T-helper 2 cell treated with Interferon-gamma antibody and Interleukin-4, amounts not matched to agents 100 ng/mL and 5 ng/mL, for 36 hours (primary cell): ENCODE measurements around the gene SMIM7. TPM values are rescaled to one million over a fixed set of nuclear protein-coding genes. Genes with fewer than 3 reads are reported as not detected.
"Not testable (repeated sequence)": the region's sequence is repeated elsewhere in the genome, so short reads cannot be mapped to it uniquely, and the experiment has no call there.

ENCODE experiments used
- intact Hi-C: fragments of 100-400 bp; cut with micrococcal nuclease; formaldehyde crosslinking; loops from one replicate; pipeline ENCODE4 v1.15.1; 2023
- total RNA-seq: library from RNA; stranded (reverse); gene quantifications from 2 replicates; pipeline ENCODE4 v1.2.3, GENCODE V29; 2022

The SMIM7 gene
- total RNA-seq, 1 donor from 2014 or later, result 69.1 TPM

GRCh38 chr19:16655727-16656126 lies 4.2 kb downstream of the SMIM7 start:
- intact Hi-C loops, result no loop called here

GRCh38 chr19:16654627-16655026 lies 5.3 kb downstream of the SMIM7 start:
- intact Hi-C loops, result no loop called here

- intact Hi-C loops, result no loop called here
These were observed 5.8 kb downstream of the SMIM7 start for GRCh38 chr19:16654140-16654539.

GRCh38 chr19:16652854-16653253 lies 7.1 kb downstream of the SMIM7 start:
- intact Hi-C loops, result no loop called here

- intact Hi-C loops, result not testable (repeated sequence)
These were observed 8.3 kb downstream of the SMIM7 start for GRCh38 chr19:16651421-16652188.

- intact Hi-C loops, result no loop called here
These were observed 9.1 kb downstream of the SMIM7 start for GRCh38 chr19:16650821-16651220.

GRCh38 chr19:16649734-16650133 lies 10.2 kb downstream of the SMIM7 start:
- intact Hi-C loops, result no loop called here

- intact Hi-C loops, result no loop called here
These were observed 14.8 kb downstream of the SMIM7 start for GRCh38 chr19:16645140-16645539.

GRCh38 chr19:16641695-16642094 lies 18.2 kb downstream of the SMIM7 start:
- intact Hi-C loops, result no loop called here

GRCh38 chr19:16640951-16641350 lies 19.0 kb downstream of the SMIM7 start:
- intact Hi-C loops, result no loop called here

GRCh38 chr19:16638666-16639065 lies 21.3 kb downstream of the SMIM7 start:
- intact Hi-C loops, result no loop called here

- intact Hi-C loops, result no loop called here
These were observed 22.4 kb downstream of the SMIM7 start for GRCh38 chr19:16637535-16637934.

GRCh38 chr19:16631465-16631864 lies 28.5 kb downstream of the SMIM7 start:
- intact Hi-C loops, result no loop called here

GRCh38 chr19:16628984-16629691 lies 30.8 kb downstream of the SMIM7 start:
- intact Hi-C loops, result loop anchor here (1.0 to 2.0 kb wide), 6 partner anchors 31 to 157 kb away; partner anchors contain the start of genes C19orf44, CALR3, CHERP and SLC35E1

- intact Hi-C loops, result loop anchor here (1.0 to 2.0 kb wide), 6 partner anchors 32 to 156 kb away; partner anchors contain the start of genes C19orf44, CALR3, CHERP and SLC35E1
These were observed 31.6 kb downstream of the SMIM7 start, which contains the start of gene MED26 for GRCh38 chr19:16628183-16628983. Gene MED26 (minus strand): TSS chr19:16628204. CDS start chr19:16627943, 261 bp downstream.

GRCh38 chr19:16627928-16628182 lies 32.1 kb downstream of the SMIM7 start:
- intact Hi-C loops, result loop anchor here (1.0 to 2.0 kb wide), 6 partner anchors 32 to 156 kb away; partner anchors contain the start of genes C19orf44, CALR3, CHERP and SLC35E1

- intact Hi-C loops, result no loop called here
These were observed 32.6 kb downstream of the SMIM7 start for GRCh38 chr19:16627193-16627927.

GRCh38 chr19:16626796-16627192 lies 33.1 kb downstream of the SMIM7 start:
- intact Hi-C loops, result no loop called here

- intact Hi-C loops, result no loop called here
These were observed 34.6 kb downstream of the SMIM7 start for GRCh38 chr19:16625163-16625958.

- intact Hi-C loops, result no loop called here
These were observed 35.7 kb downstream of the SMIM7 start for GRCh38 chr19:16624236-16624635.
